Measurements from ENCODE around the gene DLG2. TPM values are rescaled to one million over a fixed set of nuclear protein-coding genes. Genes with fewer than 3 reads are reported as not detected.

Gene DLG2
- total RNA-seq, 1 donor from 2014 or later, result 2.4 TPM

- no peak for TF ChIP-seq CTCF (IDR thresholded peaks at IDR 0.05; ENCODE audit: unreplicated experiment)
- no peak overlapping the region for H3K4me3 Mint-ChIP-seq (ENCODE audit: low read depth)
- H3K4me1 Mint-ChIP-seq (ENCODE audit: low read depth), result no peaks in the 10 kb centered on the region
- no peak overlapping the region for H3K27ac Mint-ChIP-seq
- H3K27me3 Mint-ChIP-seq, result no peaks in the 10 kb centered on the region
- no peaks in the 10 kb centered on the region for H3K9me3 Mint-ChIP-seq (ENCODE audit: low read depth)
- H3K36me3 Mint-ChIP-seq (ENCODE audit: insufficient read depth), result no peaks in the 10 kb centered on the region
- no peak for DNase-seq (ENCODE audit: low spot score, unreplicated experiment)
These were observed 1385.6 kb downstream of the DLG2 start for GRCh38 chr11:84241343-84242131.

DNA sequence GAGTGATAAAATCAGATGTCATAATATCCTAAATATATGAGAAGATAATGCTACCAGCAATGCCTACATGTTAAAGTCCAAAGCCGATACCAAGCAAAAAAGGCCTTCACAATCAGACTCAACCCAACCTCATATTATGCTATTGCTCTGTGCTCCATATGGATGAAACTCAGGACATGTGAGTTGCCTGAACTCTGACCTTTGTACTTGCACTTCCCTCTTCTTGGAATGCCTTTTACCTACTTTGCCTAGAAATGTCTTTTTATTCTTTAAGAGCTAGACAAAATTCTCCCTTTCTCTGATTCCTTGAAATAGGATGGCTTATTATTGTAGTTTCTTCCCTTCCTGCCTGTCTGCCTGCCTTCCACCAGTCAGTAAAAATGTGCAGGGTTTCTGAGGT lies 1386.3 kb downstream of the DLG2 start:
- Mint-ChIP-seq H3K4me1 (ENCODE audit: low read depth) (no peaks in the 10 kb centered on the region), H3K27me3 (no peaks in the 10 kb centered on the region), H3K36me3 (ENCODE audit: insufficient read depth) (no peaks in the 10 kb centered on the region), H3K4me3 (ENCODE audit: low read depth) (no peak overlapping the region), H3K27ac (no peak overlapping the region), H3K9me3 (ENCODE audit: low read depth) (no peaks in the 10 kb centered on the region)
- TF ChIP-seq CTCF (IDR thresholded peaks at IDR 0.05; ENCODE audit: unreplicated experiment), result no peak
- no peak for DNase-seq (ENCODE audit: low spot score, unreplicated experiment)

DNA sequence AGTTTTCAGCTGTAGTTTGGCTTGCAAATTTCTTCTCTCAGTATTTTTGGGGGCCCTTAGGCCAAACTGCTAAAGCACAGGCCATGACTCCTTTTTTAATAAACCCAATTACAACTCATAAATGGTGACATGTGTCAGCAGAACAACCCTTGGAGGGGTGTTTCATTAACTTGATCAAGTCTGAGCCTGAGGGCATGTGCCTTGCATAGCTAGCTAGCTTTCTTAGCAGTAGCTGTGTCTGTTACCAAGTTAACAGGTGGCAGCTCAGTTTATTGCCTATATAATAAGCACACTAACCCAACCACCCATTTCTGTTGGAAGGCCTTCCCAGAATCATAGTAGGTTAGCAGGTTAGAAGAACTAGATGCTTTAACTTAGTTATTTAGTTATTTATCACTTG lies 1390.7 kb downstream of the DLG2 start:
- Mint-ChIP-seq H3K27me3 (no peaks in the 10 kb centered on the region), H3K27ac (no peak overlapping the region), H3K4me3 (ENCODE audit: low read depth) (no peak overlapping the region), H3K4me1 (ENCODE audit: low read depth) (peaks cover 2% of the 10 kb centered on the region), H3K36me3 (ENCODE audit: insufficient read depth) (no peaks in the 10 kb centered on the region), H3K9me3 (ENCODE audit: low read depth) (no peaks in the 10 kb centered on the region)
- no peak for TF ChIP-seq CTCF (IDR thresholded peaks at IDR 0.05; ENCODE audit: unreplicated experiment)
- DNase-seq (ENCODE audit: low spot score, unreplicated experiment), result no peak

- Mint-ChIP-seq H3K4me1 (ENCODE audit: low read depth) (peaks cover 2% of the 10 kb centered on the region), H3K36me3 (ENCODE audit: insufficient read depth) (no peaks in the 10 kb centered on the region), H3K27ac (no peak overlapping the region), H3K9me3 (ENCODE audit: low read depth) (no peaks in the 10 kb centered on the region), H3K4me3 (ENCODE audit: low read depth) (no peak overlapping the region), H3K27me3 (no peaks in the 10 kb centered on the region)
- no peak for DNase-seq (ENCODE audit: low spot score, unreplicated experiment)
- TF ChIP-seq CTCF (IDR thresholded peaks at IDR 0.05; ENCODE audit: unreplicated experiment), result no peak
These were observed 1392.5 kb downstream of the DLG2 start for GRCh38 chr11:84234462-84235202.

- no peak for DNase-seq (ENCODE audit: low spot score, unreplicated experiment)
- H3K4me3 Mint-ChIP-seq (ENCODE audit: low read depth), result no peak overlapping the region
- no peaks in the 10 kb centered on the region for H3K9me3 Mint-ChIP-seq (ENCODE audit: low read depth)
- H3K4me1 Mint-ChIP-seq (ENCODE audit: low read depth), result peaks cover 2% of the 10 kb centered on the region
- no peak for TF ChIP-seq CTCF (IDR thresholded peaks at IDR 0.05; ENCODE audit: unreplicated experiment)
- no peaks in the 10 kb centered on the region for H3K27me3 Mint-ChIP-seq
- H3K27ac Mint-ChIP-seq, result no peak overlapping the region
- no peaks in the 10 kb centered on the region for H3K36me3 Mint-ChIP-seq (ENCODE audit: insufficient read depth)
These were observed 1393.1 kb downstream of the DLG2 start for GRCh38 chr11:84234011-84234410.
